ENCODE measurements around the gene BMP7.
"Not testable (repeated sequence)": the region's sequence is repeated elsewhere in the genome, so short reads cannot be mapped to it uniquely, and the experiment has no call there.

Gene BMP7

GRCh38 chr20:57264908-57265335 is 1.5 kb downstream of the BMP7 start:
- DNase-seq, result not testable (repeated sequence)

- no peak for DNase-seq
Observed at GRCh38 chr20:57263801-57264792, 2.3 kb downstream of the BMP7 start.

DNA sequence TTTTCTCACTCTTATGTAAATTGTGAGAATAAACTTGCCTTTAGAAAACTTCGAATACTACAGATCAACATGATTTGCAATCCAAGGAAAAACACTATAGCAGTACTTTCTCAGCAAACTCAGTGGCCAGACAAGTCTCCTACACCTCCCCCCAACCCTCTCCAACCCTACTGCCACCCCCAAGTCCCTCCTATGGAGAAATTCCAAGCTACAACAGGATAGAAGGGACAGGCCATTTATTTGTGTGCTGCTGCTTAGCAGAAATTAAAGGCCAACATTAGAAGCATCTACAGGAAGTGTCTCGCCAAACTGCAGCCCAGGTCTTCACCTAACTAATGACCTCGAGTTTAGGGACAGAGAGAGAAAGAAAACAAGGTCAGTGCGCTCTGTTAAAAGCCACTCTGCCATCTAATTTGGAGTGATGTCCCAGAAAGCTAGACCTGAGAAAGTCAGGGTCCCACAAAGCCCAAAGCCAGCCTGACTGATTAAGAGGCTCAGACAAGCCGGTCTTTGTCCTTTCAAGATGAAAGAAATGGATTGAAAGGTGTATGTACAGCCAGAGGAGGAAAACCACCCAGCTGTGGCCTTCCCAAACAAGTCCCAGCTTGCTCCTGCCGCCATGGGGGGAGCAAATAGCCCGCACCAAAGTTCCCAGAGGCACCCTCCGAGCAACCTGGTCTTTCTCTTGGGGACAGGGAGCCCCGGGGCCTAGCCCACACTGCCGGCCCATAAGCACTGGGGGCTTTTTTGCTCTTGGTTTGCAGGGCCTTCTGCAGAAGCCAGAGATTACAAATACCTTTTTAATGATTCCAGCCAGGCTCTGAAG is 3.4 kb downstream of the BMP7 start:
- DNase-seq, result no peak

GRCh38 chr20:57262301-57262700 is 4.1 kb downstream of the BMP7 start:
- DNase-seq, result no peak

DNA sequence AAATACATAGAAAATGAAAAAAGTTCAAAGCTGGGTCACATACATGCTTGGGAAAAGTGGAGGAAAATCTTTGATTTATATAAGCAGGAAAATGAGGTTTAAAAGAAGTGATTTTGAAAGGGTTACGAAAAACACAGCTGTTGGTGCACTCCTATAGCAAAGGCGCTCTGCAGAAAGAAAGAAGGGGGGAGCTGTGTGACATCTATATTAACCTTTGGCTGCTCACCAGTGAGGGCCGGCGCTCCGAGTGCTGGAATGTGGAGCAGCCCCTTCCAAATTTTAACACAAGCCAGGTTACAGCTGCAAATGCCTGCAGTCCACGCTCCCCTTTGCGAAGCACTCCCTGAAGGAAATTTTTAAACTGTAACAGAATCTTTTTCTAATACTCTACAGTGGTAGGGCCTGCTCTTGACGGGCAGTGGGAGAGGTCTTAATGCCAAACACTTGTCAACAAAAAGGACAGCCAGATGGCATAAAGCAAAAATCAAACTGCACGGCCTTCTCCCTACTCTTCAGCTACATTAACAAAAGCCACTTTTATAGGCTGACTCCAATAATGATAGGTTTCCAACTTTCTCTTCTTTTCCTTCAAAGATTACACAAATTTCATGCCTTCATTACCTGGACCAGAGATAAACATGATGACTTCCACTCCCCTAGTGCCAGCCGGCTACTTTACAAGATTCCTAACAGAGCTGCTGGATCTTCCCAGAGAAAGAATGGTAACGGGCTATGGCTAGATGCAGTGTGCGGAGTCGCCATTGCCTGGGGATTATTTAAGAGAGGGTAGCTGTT is 4.8 kb downstream of the BMP7 start:
- DNase-seq, result no peak

GRCh38 chr20:57260934-57261333 is 5.5 kb downstream of the BMP7 start:
- no peak for DNase-seq

GRCh38 chr20:57259938-57260921 is 6.2 kb downstream of the BMP7 start:
- DNase-seq, result no peak

- DNase-seq, result no peak
Observed at GRCh38 chr20:57259121-57259937, 7.1 kb downstream of the BMP7 start.

DNA sequence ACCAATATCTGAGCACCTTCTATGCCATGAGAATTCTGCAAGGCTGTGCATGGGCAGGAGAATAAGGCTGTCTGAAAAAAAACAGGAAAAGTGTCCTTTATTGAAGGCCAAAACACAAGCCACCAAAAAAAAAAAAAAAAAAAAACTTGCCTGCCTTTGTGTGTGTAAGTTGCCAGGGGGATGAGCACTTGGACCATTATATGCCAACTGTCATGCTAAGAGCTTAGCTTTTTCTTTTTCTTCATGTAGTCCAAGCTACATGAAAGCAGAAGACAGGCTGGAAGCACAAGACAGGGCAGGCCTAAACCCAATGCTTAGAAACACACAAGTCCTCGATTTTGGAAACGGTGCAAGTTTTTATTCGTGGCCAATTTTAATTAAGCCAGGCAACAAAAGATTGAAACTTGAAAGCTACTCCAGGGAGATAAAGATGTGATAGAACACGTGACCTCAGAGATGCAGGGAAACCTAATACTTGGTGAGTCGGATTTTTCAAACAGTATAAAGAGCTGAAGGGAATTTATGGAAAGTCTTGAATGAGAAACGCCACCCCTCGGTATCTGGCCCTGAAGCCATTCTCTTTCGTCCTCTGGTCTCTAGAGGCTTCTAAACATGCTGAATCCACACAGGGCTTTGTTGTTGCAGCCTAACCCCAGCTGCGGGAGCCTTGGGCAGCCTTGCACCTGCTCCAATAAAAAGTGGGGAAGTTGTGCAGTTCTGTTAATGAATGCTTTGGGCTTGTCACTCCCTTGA is 8.6 kb downstream of the BMP7 start:
- DNase-seq, result no peak

GRCh38 chr20:57256908-57257307 is 9.5 kb downstream of the BMP7 start:
- DNase-seq, result no peak

- no peak for DNase-seq
Observed at GRCh38 chr20:57256205-57256604, 10.2 kb downstream of the BMP7 start.

- no peak for DNase-seq
Observed at GRCh38 chr20:57255183-57255582, 11.3 kb downstream of the BMP7 start.

DNA sequence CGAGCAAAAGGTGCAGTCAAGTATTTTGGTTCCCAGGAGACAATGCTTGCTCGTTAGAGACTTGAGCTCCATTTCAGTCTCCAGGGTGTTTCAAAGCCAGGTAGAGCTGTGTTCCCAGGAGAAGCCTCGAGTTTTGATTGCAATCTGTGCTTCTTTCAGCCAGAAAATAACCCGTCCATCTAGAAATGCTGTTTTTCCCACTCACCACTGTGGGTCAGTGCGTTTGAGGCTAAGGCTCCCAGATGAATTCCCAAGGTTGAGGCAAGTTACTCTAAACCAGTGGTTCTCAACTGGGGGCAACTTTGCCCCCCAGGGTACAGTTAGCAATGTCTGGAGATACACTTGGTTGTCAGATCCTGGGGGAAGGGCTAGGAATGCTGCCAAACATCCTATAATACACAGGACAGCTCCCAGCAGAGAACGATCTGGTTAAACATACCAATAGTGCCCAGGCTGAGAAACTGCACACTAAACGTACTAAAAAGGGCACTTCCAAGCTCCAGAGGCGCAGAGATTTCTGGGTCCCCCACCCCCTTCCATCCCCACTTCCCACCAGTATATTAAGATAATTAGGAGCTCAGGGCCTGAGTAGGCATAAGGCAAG is 13.8 kb downstream of the BMP7 start:
- DNase-seq, result no peak

- no peak for DNase-seq
Observed at GRCh38 chr20:57251949-57252348, 14.5 kb downstream of the BMP7 start.

- no peak for DNase-seq
Observed at GRCh38 chr20:57251344-57251743, 15.1 kb downstream of the BMP7 start.

DNA sequence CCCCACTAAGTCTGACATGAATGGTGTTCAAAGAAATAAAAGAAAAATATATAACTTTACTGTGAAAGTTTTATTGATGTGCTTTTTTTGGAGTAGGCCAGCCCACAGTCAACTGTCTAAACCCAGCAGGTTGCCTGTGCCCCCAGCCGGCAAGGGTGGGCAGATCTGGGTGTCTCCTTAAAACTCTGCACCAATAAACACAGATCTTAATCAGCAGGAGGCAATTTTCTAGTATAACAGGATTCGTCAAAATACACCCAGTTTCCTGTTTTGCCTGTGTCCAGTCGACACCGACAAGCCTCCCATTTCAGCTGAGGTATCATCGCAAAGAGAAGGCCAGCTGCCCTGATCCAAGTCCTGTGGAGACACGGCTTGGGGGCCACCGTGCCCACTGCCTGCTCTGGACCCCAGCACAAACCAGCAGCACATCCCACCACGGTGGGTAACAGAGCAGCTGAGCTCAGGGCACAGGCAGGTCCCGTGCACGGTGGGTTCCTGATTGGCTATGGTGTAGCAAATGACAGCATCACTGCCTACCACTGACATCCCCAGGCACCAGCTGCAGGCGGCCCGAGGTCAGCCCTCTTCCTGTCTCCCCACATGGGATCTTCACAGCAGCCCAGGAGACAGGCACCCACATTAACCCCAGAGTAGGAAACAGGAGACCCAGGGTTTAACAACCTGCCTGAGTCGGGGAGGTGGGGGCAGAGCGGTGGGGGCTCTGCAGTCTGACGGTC is 15.7 kb downstream of the BMP7 start:
- DNase-seq, result no peak

- no peak for DNase-seq
Observed at GRCh38 chr20:57249772-57250171, 16.7 kb downstream of the BMP7 start.

DNA sequence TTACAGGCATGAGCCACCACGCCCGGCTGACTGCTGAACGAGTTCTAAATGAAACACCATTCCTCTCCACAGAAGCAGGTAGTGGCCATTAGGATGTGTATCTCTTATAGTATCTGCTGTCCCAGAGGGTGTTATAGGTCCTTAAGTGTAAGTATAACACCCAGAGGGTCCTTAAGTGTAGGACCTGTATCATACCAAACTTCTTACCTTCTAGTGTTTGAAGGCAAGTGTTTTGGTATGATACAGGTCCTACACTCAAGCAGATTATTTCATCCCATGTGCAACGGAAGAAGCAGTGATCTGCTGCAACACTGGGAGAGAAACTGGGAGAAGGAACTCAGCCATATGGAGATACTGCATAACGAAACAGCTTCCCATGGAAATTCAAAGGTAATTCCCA is 17.4 kb downstream of the BMP7 start:
- no peak for DNase-seq
